Right lobe of liver (tissue), 6 donors: ENCODE results near the gene TFDP3. TPM values are rescaled to one million over a fixed set of nuclear protein-coding genes. Genes with fewer than 3 reads are reported as not detected.
A peak's percentile ranks its signal among the peaks of the same experiment; 100 is the strongest.

Experiments used
- ATAC-seq, 4 donors: fragments of 200-7000 bp; cut with Tn5 transposase; one replicate each; pipeline ENCODE4 v1.9.1; 2020; ENCODE audit warnings: mild to moderate bottlenecking in 4 of 4, moderate library complexity in 4 of 4
- DNase-seq, 3 donors: peaks; one replicate each; pipeline ENCODE4 v3.0.0-alpha.2; 2020
- H3K27ac ChIP-seq, 3 donors: fragments of 200-600 bp; one replicate each; pipeline ENCODE4 v1.8.0; 2022
- H3K27me3 ChIP-seq, 2 donors: fragments of 200-600 bp; one replicate each; pipeline ENCODE4 v1.8.0; 2022
- H3K36me3 ChIP-seq, 4 donors: fragments of 200-600 bp; sonication (generic) in 1 of 4; one replicate each; pipeline versions ENCODE4 v1.5.1 to v1.8.0; 2017 to 2022; ENCODE audit warnings: control low read depth in 1 of 4
- H3K4me1 ChIP-seq, 4 donors: fragments of 200-600 bp; sonication (generic) in 1 of 4; one replicate each; pipeline versions ENCODE4 v1.5.1 to v1.8.0; 2017 to 2022; ENCODE audit warnings: control low read depth in 1 of 4
- H3K4me3 ChIP-seq, 3 donors: fragments of 200-600 bp; one replicate each; pipeline ENCODE4 v1.8.0; 2022
- H3K9me3 ChIP-seq, 4 donors: fragments of 200-600 bp; sonication (generic) in 1 of 4; one replicate each; pipeline versions ENCODE4 v1.5.1 to v1.8.0; 2017 to 2022; ENCODE audit warnings: control low read depth in 1 of 4
- CTCF ChIP-seq, 4 donors: fragments of 200-600 bp in 3 of 4; fragments of 450-650 bp in 1 of 4; IDR thresholded peaks; one replicate each; pipeline versions ENCODE4 v1.5.1 to v1.8.0; 2016 to 2022; ENCODE audit warnings: antibody characterized with exemption in 4 of 4, mild to moderate bottlenecking in 2 of 4
- POLR2A ChIP-seq: fragments of 450-650 bp; IDR thresholded peaks from one replicate; pipeline ENCODE4 v1.6.1; 2017; ENCODE audit warnings: antibody characterized with exemption, mild to moderate bottlenecking
- WGBS: methylation state at CpG from one replicate; pipeline ENCODE4 v1.1.6; 2018; ENCODE audit warnings: low coverage, low lambda C conversion rate; ENCODE audit not compliant: insufficient coverage; ENCODE audit errors: missing lambda C conversion rate; 5-methylcytosine and 5-hydroxymethylcytosine counted together
- intact Hi-C, 2 donors: fragments of 100-400 bp; cut with DNase I; formaldehyde crosslinking; loops; one replicate each; pipeline versions ENCODE4 v1.11.2 to v1.14.1; 2022
- small RNA-seq, 2 experiments: library from RNA; depleted of rRNA; stranded (forward); fragments of <200 nt; gene quantifications; one replicate each; pipeline ENCODE3, GENCODE V24; 2016
- total RNA-seq, 6 experiments: library from RNA; depleted of rRNA in 2 of 6; stranded (reverse); fragments of >200 nt in 2 of 6; fragmentation: NEBNext Ultra II Directional in 3 of 6; extraction: Animal tissue kit (Norgen Biotek cat#: 25700) in 3 of 6; gene quantifications; one replicate each; pipeline versions ENCODE4 v1.1.0 to v1.2.4, GENCODE V29; 2016 to 2023
- donor health status: DM: no; HTN: yes; CAD: no.
- donor health status: DM: no; HTN: no; CAD: no.
- donor health status: DM: no; HTN: no; CAD: no.
- donor health status: DM: no; HTN: yes; CAD: no.
- donor health status: DM: no; HTN: yes; CAD: no.

Gene TFDP3
- total RNA-seq, 6 experiments from 2014 or later, result not detected

GRCh38 chrX:133175605-133176004 lies 42.5 kb downstream of the TFDP3 start:
- no peak for ATAC-seq
- no peaks in the 10 kb centered on the region for H3K27me3 ChIP-seq
- H3K4me1 ChIP-seq, result no peaks in the 10 kb centered on the region
- intact Hi-C loops, result no loop called here
- TF ChIP-seq POLR2A, result no peak
- TF ChIP-seq CTCF (IDR thresholded peaks at IDR 0.05), result no peak
- 39% methylated on average over 2 of the region's 2 CpGs for WGBS
- H3K27ac ChIP-seq, result no peak overlapping the region
- H3K9me3 ChIP-seq, result no peaks in the 10 kb centered on the region
- no peak for DNase-seq
- H3K4me3 ChIP-seq, result no peak overlapping the region
- H3K36me3 ChIP-seq, result no peaks in the 10 kb centered on the region

GRCh38 chrX:133175162-133175561 lies 43.0 kb downstream of the TFDP3 start:
- WGBS, result 65% methylated on average over 2 of the region's 2 CpGs
- no peak overlapping the region for H3K4me3 ChIP-seq
- H3K4me1 ChIP-seq, result no peaks in the 10 kb centered on the region
- intact Hi-C loops, result no loop called here
- no peaks in the 10 kb centered on the region for H3K9me3 ChIP-seq
- DNase-seq, result no peak
- no peak for TF ChIP-seq CTCF (IDR thresholded peaks at IDR 0.05)
- no peak for TF ChIP-seq POLR2A
- no peak overlapping the region for H3K27ac ChIP-seq
- H3K27me3 ChIP-seq, result no peaks in the 10 kb centered on the region
- ATAC-seq, result no peak
- H3K36me3 ChIP-seq, result no peaks in the 10 kb centered on the region

GRCh38 chrX:133171962-133172708 lies 46.0 kb downstream of the TFDP3 start:
- 14% methylated on average over 1 of the region's 1 CpG for WGBS
- H3K9me3 ChIP-seq, result no peaks in the 10 kb centered on the region
- no peaks in the 10 kb centered on the region for H3K36me3 ChIP-seq
- peak; percentile 33 to 48 (median 37) for TF ChIP-seq CTCF (IDR thresholded peaks at IDR 0.05)
- TF ChIP-seq POLR2A, result no peak
- no peak for DNase-seq
- H3K27me3 ChIP-seq, result no peaks in the 10 kb centered on the region
- no peak overlapping the region for H3K27ac ChIP-seq
- H3K4me1 ChIP-seq, result no peaks in the 10 kb centered on the region
- ATAC-seq, result peak in 3 of 4 donors; percentile 25 to 53 (median 26)
- H3K4me3 ChIP-seq, result no peak overlapping the region
- intact Hi-C loops, result no loop called here

Small RNAs within 50 kb of the gene (small RNA-seq; reads per million reads assigned to genes)
- 0 reads per million in 2 experiments for gene RNU1-115P

Other genes starting within 250 kb of the TFDP3 start
- not detected for gene USP26, start 121.2 kb downstream of the TFDP3 start, total RNA-seq
- gene GPC4, start 197.1 kb upstream of the TFDP3 start, total RNA-seq, result 1 to 10 TPM in 4 of 6 experiments, under 1 TPM in 2; 0.88 to 2.3 (median 1.2) TPM